Mammary epithelial cell (primary cell): Measurements from ENCODE around the gene KCND2.

Experiments used
- CTCF ChIP-seq, 2 donors: IDR thresholded peaks in 1 of 2; conservative IDR thresholded peaks in 1 of 2; 2 replicates each; pipeline ENCODE4 v1.5.1; 2011 to 2012; ENCODE audit warnings: inconsistent platforms in 2 of 2, low read length in 2 of 2, mild to moderate bottlenecking in 2 of 2, control low read depth in 1 of 2, low read depth in 1 of 2; ENCODE audit not compliant: insufficient read depth in 1 of 2; ENCODE audit errors: extremely low read depth in 1 of 2
- EZH2 ChIP-seq: IDR thresholded peaks from 2 replicates; pipeline ENCODE4 v1.6.1; 2012; ENCODE audit warnings: low read length, inconsistent platforms, borderline replicate concordance

- no peak for TF ChIP-seq CTCF (conservative IDR thresholded peaks at IDR 0.05 in 1 of 2, IDR thresholded peaks at IDR 0.05 in 1 of 2; ENCODE audit: extremely low read depth in 1 of 2, insufficient read depth in 1 of 2, low read depth in 1 of 2, low read length in 2 of 2)
- no peak for TF ChIP-seq EZH2
Observed at GRCh38 chr7:120276720-120277119, 3.7 kb downstream of the KCND2 start.
